Keratinocyte (primary cell): ENCODE measurements around the gene TICAM1. TPM values are rescaled to one million over a fixed set of nuclear protein-coding genes. Genes with fewer than 3 reads are reported as not detected.
"Not testable (repeated sequence)": the region's sequence is repeated elsewhere in the genome, so short reads cannot be mapped to it uniquely, and the experiment has no call there.

Experiments
- DNase-seq: peaks from one replicate; pipeline ENCODE4 v3.0.0-alpha.2; 2011; ENCODE audit warnings: low read depth, missing footprints, low spot score
- FAIRE-seq: peaks from 2 replicates; lab custom pipeline; 2011; peaks lifted over from hg19 to GRCh38; lab: Jason Lieb, UNC
- H2AFZ ChIP-seq: 2 replicates; pipeline ENCODE4 v1.6.0; 2012; ENCODE audit warnings: low read length, control low read depth, inconsistent platforms; ENCODE audit not compliant: control insufficient read depth
- H3K27ac ChIP-seq: 2 replicates; pipeline ENCODE4 v1.5.1; 2011; ENCODE audit warnings: low read length; ENCODE audit not compliant: control insufficient read depth, insufficient read depth
- H3K27me3 ChIP-seq: 3 replicates; pipeline ENCODE4 v1.6.0; 2011; ENCODE audit warnings: low read length; ENCODE audit not compliant: control insufficient read depth, insufficient read depth; ENCODE audit errors: extremely low read depth
- H3K36me3 ChIP-seq, 2 experiments: 2 replicates in 1 of 2; 3 replicates in 1 of 2; pipeline ENCODE4 v1.5.1; 2011; ENCODE audit warnings: low read length in 2 of 2, mild to moderate bottlenecking in 1 of 2; ENCODE audit not compliant: control insufficient read depth in 2 of 2, insufficient read depth in 2 of 2; ENCODE audit errors: extremely low read depth in 1 of 2
- H3K4me1 ChIP-seq: 3 replicates; pipeline ENCODE4 v1.5.1; 2011; ENCODE audit warnings: low read length; ENCODE audit not compliant: control insufficient read depth, insufficient read depth; ENCODE audit errors: extremely low read depth
- H3K4me2 ChIP-seq: 3 replicates; pipeline ENCODE4 v1.6.0; 2011; ENCODE audit warnings: low read depth, low read length; ENCODE audit not compliant: control insufficient read depth, insufficient read depth; ENCODE audit errors: extremely low read depth
- H3K4me3 ChIP-seq, 3 experiments: fragments of 200-600 bp in 1 of 3; sonication (generic) in 1 of 3; 2 replicates in 2 of 3; 3 replicates in 1 of 3; pipeline ENCODE4 v1.5.1; 2011 to 2016; ENCODE audit warnings: low read length in 3 of 3, mild to moderate bottlenecking in 3 of 3, control low read depth in 2 of 3, inconsistent platforms in 1 of 3, low read depth in 1 of 3, mixed read lengths in 1 of 3, mixed run types in 1 of 3, moderate library complexity in 1 of 3; ENCODE audit not compliant: control insufficient read depth in 2 of 3, insufficient read depth in 2 of 3; ENCODE audit errors: extremely low read depth in 1 of 3
- H3K79me2 ChIP-seq: 2 replicates; pipeline ENCODE4 v1.6.0; 2012; ENCODE audit warnings: low read length; ENCODE audit not compliant: control insufficient read depth, insufficient read depth
- H3K9ac ChIP-seq: 3 replicates; pipeline ENCODE4 v1.6.0; 2011; ENCODE audit warnings: low read length; ENCODE audit not compliant: control insufficient read depth, insufficient read depth; ENCODE audit errors: extremely low read depth
- H3K9me1 ChIP-seq: 3 replicates; pipeline ENCODE4 v1.6.0; 2011; ENCODE audit warnings: low read length; ENCODE audit not compliant: control insufficient read depth, insufficient read depth; ENCODE audit errors: extremely low read depth
- H3K9me3 ChIP-seq: 2 replicates; pipeline ENCODE4 v1.5.1; 2012; ENCODE audit warnings: low read depth, low read length; ENCODE audit not compliant: control insufficient read depth
- H4K20me1 ChIP-seq: 3 replicates; pipeline ENCODE4 v1.6.0; 2011; ENCODE audit warnings: low read length; ENCODE audit not compliant: control insufficient read depth, insufficient read depth; ENCODE audit errors: extremely low read depth
- CTCF ChIP-seq, 3 experiments: IDR thresholded peaks in 1 of 3; conservative IDR thresholded peaks in 1 of 3; optimal IDR thresholded peaks in 1 of 3; 2 replicates in 2 of 3; 3 replicates in 1 of 3; pipeline versions ENCODE3 to v1.5.1; 2011; ENCODE audit warnings: low read length in 3 of 3, mild to moderate bottlenecking in 3 of 3, moderate library complexity in 2 of 3, control low read depth in 1 of 3, inconsistent platforms in 1 of 3; ENCODE audit not compliant: insufficient read depth in 2 of 3; ENCODE audit errors: extremely low read depth in 1 of 3
- EZH2 ChIP-seq: IDR thresholded peaks from one replicate; pipeline ENCODE4 v1.6.1; 2012; ENCODE audit warnings: inconsistent platforms, mild to moderate bottlenecking, low read length, moderate library complexity
- dilution Hi-C: fragments of 300-500 bp; cut with MboI; formaldehyde crosslinking; loops from one replicate; pipeline ENCODE4 v1.7.0; 2020; ENCODE audit warnings: low sequenced_read_pairs; ENCODE audit not compliant: extremely low pct_ligation_motif_present
- polyA plus RNA-seq, 5 experiments: library from polyadenylated mRNA; depleted of rRNA in 3 of 5; stranded (reverse) in 3 of 5; stranded (forward) in 1 of 5; unstranded in 1 of 5; fragments of >200 nt; gene quantifications; 1 replicate in 1 of 5; 2 replicates in 3 of 5; 3 replicates in 1 of 5; pipeline versions ENCODE4 v1.2.1 to v1.2.3, GENCODE V29; 2011 to 2012; ENCODE audit warnings: missing spikeins in 2 of 5, low read depth in 1 of 5, low replicate concordance in 1 of 5

TICAM1 gene
- polyA plus RNA-seq, 1 donor (not counting 4 experiments of a cell fraction or from before 2014, with no cell fraction given), result 2.2 TPM

- DNase-seq (no peak), FAIRE-seq (no peak)
- Histone ChIP-seq H4K20me1 (no peaks in the 10 kb centered on the region), H3K4me3 (no peak overlapping the region), H3K27ac (no peak overlapping the region), H3K36me3 (peaks cover 18 to 40% of the 10 kb centered on the region in 2 experiments), H3K27me3 (no peaks in the 10 kb centered on the region), H3K9ac (no peak overlapping the region), H3K4me2 (no peak overlapping the region), H3K9me1 (no peaks in the 10 kb centered on the region), H2AFZ (no peak overlapping the region), H3K9me3 (no peaks in the 10 kb centered on the region), H3K79me2 (no peaks in the 10 kb centered on the region), H3K4me1 (no peaks in the 10 kb centered on the region)
- dilution Hi-C loops, result no loop called here
- TF ChIP-seq CTCF (optimal IDR thresholded peaks at IDR 0.05 in 1 of 3, IDR thresholded peaks at IDR 0.05 in 1 of 3, conservative IDR thresholded peaks at IDR 0.05 in 1 of 3; ENCODE audit: extremely low read depth in 1 of 3, insufficient read depth in 2 of 3, low read length in 3 of 3) (no peak), EZH2 (no peak)
Measured at GRCh38 chr19:4849019-4849418, 17.5 kb upstream of the TICAM1 start.

GRCh38 chr19:4847190-4847973, 15.9 kb upstream of the TICAM1 start:
- no peak for DNase-seq
- Histone ChIP-seq H3K27me3 (no peaks in the 10 kb centered on the region), H2AFZ (no peak overlapping the region), H3K79me2 (no peaks in the 10 kb centered on the region), H3K36me3 (peaks cover 18 to 36% of the 10 kb centered on the region in 2 experiments), H3K27ac (no peak overlapping the region), H3K9ac (no peak overlapping the region), H3K4me3 (no peak overlapping the region), H4K20me1 (no peaks in the 10 kb centered on the region), H3K9me3 (no peaks in the 10 kb centered on the region), H3K9me1 (no peaks in the 10 kb centered on the region), H3K4me1 (no peaks in the 10 kb centered on the region), H3K4me2 (no peak overlapping the region)
- TF ChIP-seq CTCF (optimal IDR thresholded peaks at IDR 0.05 in 1 of 3, IDR thresholded peaks at IDR 0.05 in 1 of 3, conservative IDR thresholded peaks at IDR 0.05 in 1 of 3; ENCODE audit: extremely low read depth in 1 of 3, insufficient read depth in 2 of 3, low read length in 3 of 3) (no peak), EZH2 (no peak)
- dilution Hi-C loops, result no loop called here
- FAIRE-seq, result no peak

GRCh38 chr19:4845975-4846374, 14.5 kb upstream of the TICAM1 start:
- H3K4me2 ChIP-seq, H3K9me3 ChIP-seq, H3K27me3 ChIP-seq, H3K9me1 ChIP-seq, H3K79me2 ChIP-seq, H2AFZ ChIP-seq, H4K20me1 ChIP-seq, DNase-seq, H3K27ac ChIP-seq, dilution Hi-C loops, H3K9ac ChIP-seq, FAIRE-seq, H3K4me3 ChIP-seq, H3K4me1 ChIP-seq: not testable (repeated sequence)
- peaks cover 14 to 30% of the 10 kb centered on the region in 2 experiments for H3K36me3 ChIP-seq
